Measurements from ENCODE around the gene SSBP3.

The SSBP3 gene

GRCh38 chr1:54329312-54330003 is 76.7 kb downstream of the SSBP3 start:
- Histone ChIP-seq H3K79me2 (peaks cover 3% of the 10 kb centered on the region), H3K9ac (no peak overlapping the region), H3K4me2 (ENCODE audit: low read length) (no peak overlapping the region), H3K4me1 (peaks cover 34% of the 10 kb centered on the region), H3K4me3 (ENCODE audit: low read depth, low read length) (no peak overlapping the region), H3K27ac (no peak overlapping the region), H2AFZ (no peak overlapping the region), H3K9me3 (ENCODE audit: control insufficient read depth, low read length) (no peaks in the 10 kb centered on the region), H3K27me3 (ENCODE audit: control insufficient read depth, insufficient read depth, low read length) (no peaks in the 10 kb centered on the region), H3K36me3 (ENCODE audit: control insufficient read depth, insufficient read depth, low read length) (no peaks in the 10 kb centered on the region)
- no peak for TF ChIP-seq CTCF (IDR thresholded peaks at IDR 0.05)

GRCh38 chr1:54328066-54328636 is 78.0 kb downstream of the SSBP3 start:
- Histone ChIP-seq H3K27me3 (ENCODE audit: control insufficient read depth, insufficient read depth, low read length) (no peaks in the 10 kb centered on the region), H3K9me3 (ENCODE audit: control insufficient read depth, low read length) (no peaks in the 10 kb centered on the region), H3K4me3 (ENCODE audit: low read depth, low read length) (no peak overlapping the region), H3K79me2 (peaks cover 3% of the 10 kb centered on the region), H3K36me3 (ENCODE audit: control insufficient read depth, insufficient read depth, low read length) (no peaks in the 10 kb centered on the region), H3K27ac (no peak overlapping the region), H2AFZ (no peak overlapping the region), H3K4me1 (peaks cover 32% of the 10 kb centered on the region), H3K4me2 (ENCODE audit: low read length) (no peak overlapping the region), H3K9ac (no peak overlapping the region)
- TF ChIP-seq CTCF (IDR thresholded peaks at IDR 0.05): no peak

- Histone ChIP-seq H2AFZ (no peak overlapping the region), H3K4me3 (ENCODE audit: low read depth, low read length) (no peak overlapping the region), H3K9me3 (ENCODE audit: control insufficient read depth, low read length) (no peaks in the 10 kb centered on the region), H3K27ac (no peak overlapping the region), H3K79me2 (peaks cover 3% of the 10 kb centered on the region), H3K9ac (no peak overlapping the region), H3K4me1 (peaks cover 31% of the 10 kb centered on the region), H3K36me3 (ENCODE audit: control insufficient read depth, insufficient read depth, low read length) (no peaks in the 10 kb centered on the region), H3K4me2 (ENCODE audit: low read length) (no peak overlapping the region), H3K27me3 (ENCODE audit: control insufficient read depth, insufficient read depth, low read length) (no peaks in the 10 kb centered on the region)
- TF ChIP-seq CTCF (IDR thresholded peaks at IDR 0.05): no peak
These were observed 78.7 kb downstream of the SSBP3 start for GRCh38 chr1:54327386-54328065.

GRCh38 chr1:54326543-54327385 is 79.4 kb downstream of the SSBP3 start:
- Histone ChIP-seq H2AFZ (no peak overlapping the region), H3K4me3 (ENCODE audit: low read depth, low read length) (no peak overlapping the region), H3K36me3 (ENCODE audit: control insufficient read depth, insufficient read depth, low read length) (no peaks in the 10 kb centered on the region), H3K9me3 (ENCODE audit: control insufficient read depth, low read length) (no peaks in the 10 kb centered on the region), H3K27me3 (ENCODE audit: control insufficient read depth, insufficient read depth, low read length) (no peaks in the 10 kb centered on the region), H3K79me2 (peaks cover 3% of the 10 kb centered on the region), H3K27ac (peak overlapping the region; percentile 15), H3K4me2 (ENCODE audit: low read length) (no peak overlapping the region), H3K9ac (no peak overlapping the region), H3K4me1 (peaks cover 25% of the 10 kb centered on the region)
- no peak for TF ChIP-seq CTCF (IDR thresholded peaks at IDR 0.05)

Data from parathyroid adenoma (tissue), 2 donors.